Gastrocnemius medialis (tissue), 4 donors: ENCODE measurements around the gene AASDH. TPM values are rescaled to one million over a fixed set of nuclear protein-coding genes. Genes with fewer than 3 reads are reported as not detected.

Experiments
- ATAC-seq, 2 donors: fragments of 150-250 bp; one replicate each; pipeline ENCODE4 v1.9.1; 2016
- DNase-seq, 2 donors: peaks; one replicate each; pipeline ENCODE4 v3.0.0-alpha.2; 2019
- H3K27ac ChIP-seq, 4 donors: fragments of 200-600 bp; sonication (generic); 1 replicate in 1 of 4; 2 replicates in 3 of 4; pipeline ENCODE4 v1.5.1; 2016 to 2018; ENCODE audit warnings: mild to moderate bottlenecking in 2 of 4, moderate library complexity in 1 of 4
- H3K27me3 ChIP-seq, 3 donors: fragments of 200-600 bp; sonication (generic) in 2 of 3; 1 replicate in 1 of 3; 2 replicates in 2 of 3; pipeline versions ENCODE4 v1.5.1 to v1.6.0; 2016 to 2019; ENCODE audit warnings: mild to moderate bottlenecking in 1 of 3, moderate library complexity in 1 of 3
- H3K36me3 ChIP-seq, 2 donors: fragments of 200-600 bp; sonication (generic) in 1 of 2; one replicate each; pipeline ENCODE4 v1.5.1; 2017 to 2018
- H3K4me1 ChIP-seq, 2 donors: fragments of 200-600 bp; sonication (generic) in 1 of 2; one replicate each; pipeline ENCODE4 v1.5.1; 2016 to 2017; ENCODE audit warnings: mild to moderate bottlenecking in 2 of 2
- H3K4me3 ChIP-seq, 4 donors: fragments of 200-600 bp; sonication (generic) in 3 of 4; 1 replicate in 1 of 4; 2 replicates in 3 of 4; pipeline ENCODE4 v1.5.1; 2016 to 2019; ENCODE audit warnings: mild to moderate bottlenecking in 2 of 4
- H3K9me3 ChIP-seq, 3 donors: fragments of 200-600 bp; sonication (generic) in 2 of 3; 1 replicate in 1 of 3; 2 replicates in 2 of 3; pipeline ENCODE4 v1.5.1; 2016 to 2019
- POLR2A ChIP-seq, 2 donors: fragments of 450-650 bp; IDR thresholded peaks; one replicate each; pipeline ENCODE4 v1.6.1; 2017; ENCODE audit warnings: antibody characterized with exemption in 2 of 2, mild to moderate bottlenecking in 2 of 2, moderate library complexity in 2 of 2
- in situ Hi-C, 4 donors: fragments of 200-750 bp; cut with MboI; loops; one replicate each; pipeline versions ENCODE4 v1.15.0 to v1.8.0; 2017; ENCODE audit warnings: low sequenced_read_pairs in 4 of 4
- intact Hi-C: fragments of 100-400 bp; cut with DNase I; formaldehyde crosslinking; loops from one replicate; pipeline ENCODE4 v1.15.1; 2023; ENCODE audit warnings: low total_unique reads
- total RNA-seq, 4 donors: library from RNA; depleted of rRNA; stranded (reverse); fragments of >200 nt; gene quantifications; one replicate each; pipeline versions ENCODE4 v1.1.0 to v1.2.3, GENCODE V29; 2016
- TF ChIP-seq, protein P1 (sequence below), 5 experiments: fragments of 450-650 bp in 3 of 5; fragments of 200-600 bp in 2 of 5; sonication (generic) in 2 of 5; IDR thresholded peaks in 4 of 5; conservative IDR thresholded peaks in 1 of 5; 1 replicate in 4 of 5; 2 replicates in 1 of 5; pipeline ENCODE4 v1.5.1; 2016 to 2019; ENCODE audit warnings: antibody characterized with exemption in 5 of 5, mild to moderate bottlenecking in 3 of 5, moderate library complexity in 3 of 5

AASDH gene
- total RNA-seq, 4 donors from 2014 or later = 2.6 to 4.2 (median 3.3) TPM

DNA sequence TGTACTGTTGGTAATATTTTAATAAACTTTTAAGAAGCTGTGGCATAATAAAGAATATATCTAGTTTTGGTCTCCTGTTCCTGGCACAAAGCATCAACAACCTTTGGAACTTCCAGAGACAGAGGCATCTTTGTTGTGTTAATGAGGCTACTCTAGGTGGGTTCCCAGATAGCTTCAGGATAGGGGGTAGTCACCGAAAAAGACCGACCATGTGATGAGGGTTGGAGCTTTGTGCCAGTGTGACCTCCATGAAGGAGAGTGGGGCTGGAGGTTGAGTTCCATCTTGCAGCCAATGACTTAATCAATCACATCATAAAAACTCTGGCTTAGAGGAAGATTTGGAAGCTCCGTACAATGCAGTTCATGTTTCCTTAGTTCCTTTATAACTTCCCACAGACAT, 38.2 kb upstream of the AASDH start:
- Histone ChIP-seq H3K27ac (no peak overlapping the region), H3K9me3 (no peaks in the 10 kb centered on the region), H3K4me1 (peaks cover 0 to 8% of the 10 kb centered on the region in 2 donors), H3K4me3 (no peak overlapping the region), H3K36me3 (no peaks in the 10 kb centered on the region), H3K27me3 (no peaks in the 10 kb centered on the region)
- no peak for ATAC-seq
- TF ChIP-seq, protein P1, sequence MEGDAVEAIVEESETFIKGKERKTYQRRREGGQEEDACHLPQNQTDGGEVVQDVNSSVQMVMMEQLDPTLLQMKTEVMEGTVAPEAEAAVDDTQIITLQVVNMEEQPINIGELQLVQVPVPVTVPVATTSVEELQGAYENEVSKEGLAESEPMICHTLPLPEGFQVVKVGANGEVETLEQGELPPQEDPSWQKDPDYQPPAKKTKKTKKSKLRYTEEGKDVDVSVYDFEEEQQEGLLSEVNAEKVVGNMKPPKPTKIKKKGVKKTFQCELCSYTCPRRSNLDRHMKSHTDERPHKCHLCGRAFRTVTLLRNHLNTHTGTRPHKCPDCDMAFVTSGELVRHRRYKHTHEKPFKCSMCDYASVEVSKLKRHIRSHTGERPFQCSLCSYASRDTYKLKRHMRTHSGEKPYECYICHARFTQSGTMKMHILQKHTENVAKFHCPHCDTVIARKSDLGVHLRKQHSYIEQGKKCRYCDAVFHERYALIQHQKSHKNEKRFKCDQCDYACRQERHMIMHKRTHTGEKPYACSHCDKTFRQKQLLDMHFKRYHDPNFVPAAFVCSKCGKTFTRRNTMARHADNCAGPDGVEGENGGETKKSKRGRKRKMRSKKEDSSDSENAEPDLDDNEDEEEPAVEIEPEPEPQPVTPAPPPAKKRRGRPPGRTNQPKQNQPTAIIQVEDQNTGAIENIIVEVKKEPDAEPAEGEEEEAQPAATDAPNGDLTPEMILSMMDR (IDR thresholded peaks at IDR 0.05 in 4 of 5, conservative IDR thresholded peaks at IDR 0.05 in 1 of 5) = no peak
- no peak for TF ChIP-seq POLR2A (IDR thresholded peaks at IDR 0.05)
- no peak for DNase-seq
- in situ Hi-C loops = loop anchor here in 2 of 4 donors (10.0 to 25.0 kb wide), 2 partner anchors 409 to 412 kb away; no protein-coding TSS in a partner anchor
- intact Hi-C loops = loop anchor here (1.0 to 10.0 kb wide), 2 partner anchors 119 to 409 kb away; no protein-coding TSS in a partner anchor

DNA sequence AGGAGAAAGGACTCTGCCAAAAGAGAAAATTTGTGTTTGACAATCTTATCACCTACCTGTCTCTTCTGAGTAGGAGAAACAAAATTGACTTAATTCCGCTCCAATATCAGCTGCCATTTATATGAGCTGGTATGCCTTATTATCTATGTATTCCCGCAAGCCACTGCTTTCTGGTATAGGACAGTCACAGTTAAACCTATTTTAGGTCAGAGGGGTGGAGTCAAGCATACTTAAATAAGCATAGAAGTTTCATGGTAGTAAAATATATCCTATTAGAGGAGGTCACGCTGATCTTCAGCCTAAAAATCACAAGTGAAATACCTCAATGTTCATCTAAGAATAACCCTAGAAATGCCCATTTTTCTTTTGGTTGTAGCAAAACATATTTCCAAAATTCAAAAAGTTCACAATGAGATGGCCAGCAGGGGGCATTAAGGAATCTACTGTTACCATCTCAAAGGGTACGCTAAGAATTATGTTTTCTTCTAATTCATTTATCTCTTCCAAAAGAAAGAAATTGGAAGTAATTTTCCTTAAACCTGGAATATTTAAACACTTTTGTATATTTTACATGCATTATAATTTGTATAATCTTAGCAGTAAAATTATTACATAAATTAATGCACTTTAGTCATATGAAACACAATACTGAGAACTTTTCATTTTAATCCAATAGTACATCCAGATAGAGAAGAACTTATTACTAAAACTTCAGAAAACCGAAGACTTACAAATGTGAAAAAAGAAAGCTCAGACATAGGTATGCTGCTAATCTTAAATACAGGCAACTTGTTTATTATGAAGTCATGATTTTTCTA, 37.6 kb upstream of the AASDH start:
- intact Hi-C loops (loop anchor here (1.0 to 10.0 kb wide), 3 partner anchors 119 to 410 kb away; no protein-coding TSS in a partner anchor), in situ Hi-C loops (loop anchor here (10.0 to 25.0 kb wide), 3 partner anchors 387 to 412 kb away; partner anchors contain the start of gene SPINK2 (in 1 of the 4))
- ATAC-seq (peak in 1 of 2 donors; percentile 44), DNase-seq (no peak)
- H3K9me3 ChIP-seq = no peaks in the 10 kb centered on the region
- H3K27me3 ChIP-seq = no peaks in the 10 kb centered on the region
- H3K36me3 ChIP-seq = no peaks in the 10 kb centered on the region
- H3K4me1 ChIP-seq = peaks cover 0 to 8% of the 10 kb centered on the region in 2 donors
- no peak overlapping the region for H3K4me3 ChIP-seq
- no peak overlapping the region for H3K27ac ChIP-seq
- TF ChIP-seq, protein P1 (IDR thresholded peaks at IDR 0.05 in 4 of 5, conservative IDR thresholded peaks at IDR 0.05 in 1 of 5) = peak; percentile 41 to 70 (median 58)
- no peak for TF ChIP-seq POLR2A (IDR thresholded peaks at IDR 0.05)

DNA sequence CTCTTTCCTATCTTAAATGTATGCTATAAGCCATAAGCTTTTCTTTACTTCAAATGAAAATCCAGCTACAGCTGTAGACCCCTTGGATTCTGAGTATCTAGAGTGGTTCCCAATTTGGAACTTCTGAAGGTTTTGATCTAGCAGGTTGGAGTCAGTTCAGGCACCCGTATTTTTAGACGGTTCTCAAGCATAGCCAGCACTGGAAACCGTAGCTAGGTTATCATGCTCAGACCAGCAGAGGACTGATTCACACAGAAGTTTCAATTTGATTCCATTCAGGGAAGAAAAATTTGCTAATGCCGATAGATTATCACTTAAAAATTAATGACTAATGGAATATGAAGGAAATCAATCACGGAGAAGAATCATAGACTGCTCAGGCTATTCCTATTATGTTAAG, 36.9 kb upstream of the AASDH start:
- TF ChIP-seq POLR2A (IDR thresholded peaks at IDR 0.05) = no peak
- TF ChIP-seq, protein P1 (IDR thresholded peaks at IDR 0.05 in 4 of 5, conservative IDR thresholded peaks at IDR 0.05 in 1 of 5) = no peak
- in situ Hi-C loops (loop anchor here in 3 of 4 donors (10.0 to 25.0 kb wide), 3 partner anchors 388 to 413 kb away; partner anchors contain the start of gene SPINK2 (in 1 of the 3)), intact Hi-C loops (loop anchor here (1.0 to 10.0 kb wide), 2 partner anchors 376 to 411 kb away; no protein-coding TSS in a partner anchor)
- Histone ChIP-seq H3K27ac (no peak overlapping the region), H3K9me3 (no peaks in the 10 kb centered on the region), H3K27me3 (no peaks in the 10 kb centered on the region), H3K4me3 (no peak overlapping the region), H3K36me3 (no peaks in the 10 kb centered on the region), H3K4me1 (peaks cover 0 to 8% of the 10 kb centered on the region in 2 donors)
- no peak for ATAC-seq
- no peak for DNase-seq

DNA sequence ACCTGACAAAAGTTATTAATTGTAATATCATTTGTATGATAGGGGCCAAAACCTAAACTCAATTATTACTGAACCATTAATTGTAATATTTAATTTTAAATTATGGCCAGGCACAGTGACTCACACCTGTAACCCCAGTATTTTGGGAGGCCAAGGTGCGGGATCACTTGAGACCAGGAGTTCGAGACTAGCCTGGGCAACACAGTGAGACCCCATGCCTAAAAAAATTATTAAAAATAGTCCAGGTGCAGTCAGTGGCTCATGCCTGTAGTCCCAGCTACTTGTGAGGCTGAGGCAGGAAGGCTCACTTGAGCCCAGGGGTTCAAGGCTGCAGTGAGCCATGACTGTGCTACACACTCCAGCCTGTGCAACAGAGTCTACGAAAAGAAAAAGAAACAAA, 30.1 kb upstream of the AASDH start:
- intact Hi-C loops = no loop called here
- Histone ChIP-seq H3K4me1 (no peaks in the 10 kb centered on the region), H3K9me3 (no peaks in the 10 kb centered on the region), H3K27me3 (no peaks in the 10 kb centered on the region), H3K27ac (no peak overlapping the region), H3K4me3 (no peak overlapping the region), H3K36me3 (no peaks in the 10 kb centered on the region)
- DNase-seq = no peak
- in situ Hi-C loops = loop anchor here in 2 of 4 donors (25.0 kb wide), 2 partner anchors 395 to 420 kb away; partner anchors contain the start of gene SPINK2 (in 1 of the 2)
- no peak for ATAC-seq
- no peak for TF ChIP-seq POLR2A (IDR thresholded peaks at IDR 0.05)
- TF ChIP-seq, protein P1 (IDR thresholded peaks at IDR 0.05 in 4 of 5, conservative IDR thresholded peaks at IDR 0.05 in 1 of 5) = no peak
